Activated CD4-positive, alpha-beta T cell treated with anti-CD3 and anti-CD28 coated beads, Interleukin-2, amount 50 U/mL, for 4 hours (primary cell): Measurements from ENCODE around the gene EPHB3.

Experiments
- DNase-seq, 2 experiments: peaks; one replicate each; pipeline ENCODE4 v3.0.0-alpha.2; 2020

The EPHB3 gene

GRCh38 chr3:184564685-184565385 lies 3.2 kb downstream of the EPHB3 start:
- DNase-seq, result no peak

DNA sequence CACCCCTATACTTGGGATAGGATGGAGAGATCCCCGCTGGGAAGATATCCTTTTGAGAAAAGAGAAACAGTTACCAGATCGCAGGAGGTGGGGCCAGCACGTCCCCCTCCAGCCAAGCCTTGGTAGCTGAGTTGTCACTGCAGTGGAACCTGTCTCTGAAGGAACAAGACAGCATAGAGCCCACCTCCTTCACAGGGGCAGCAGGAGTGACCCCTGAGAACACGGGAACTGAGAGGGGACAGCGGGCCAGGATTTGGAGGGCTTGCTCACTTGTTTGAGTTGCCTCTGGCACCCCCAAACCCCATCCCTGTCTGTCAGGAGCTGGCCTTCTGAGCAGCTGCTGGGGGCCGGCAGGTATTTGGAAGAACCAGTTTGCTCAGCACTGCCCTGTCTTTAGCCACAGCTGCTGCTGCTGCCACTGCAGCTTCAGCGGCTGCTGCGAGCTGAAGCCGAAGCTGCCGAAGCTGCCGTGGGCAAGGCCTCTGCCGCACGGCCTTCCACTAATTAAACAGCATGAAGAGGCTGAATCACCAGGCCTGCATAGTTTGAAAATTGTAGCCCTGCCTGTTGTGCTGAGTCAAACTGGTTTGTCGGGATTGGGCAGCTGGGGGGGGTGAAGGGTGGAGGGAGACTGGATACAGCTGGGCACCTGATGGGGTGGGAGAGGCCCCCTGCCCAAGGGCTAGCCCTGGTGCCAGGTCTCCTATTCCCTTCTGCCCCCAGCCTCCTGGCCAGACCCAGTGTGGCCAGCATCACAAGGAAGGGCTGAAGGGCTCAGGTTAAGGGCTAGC lies 4.0 kb downstream of the EPHB3 start:
- no peak for DNase-seq

DNA sequence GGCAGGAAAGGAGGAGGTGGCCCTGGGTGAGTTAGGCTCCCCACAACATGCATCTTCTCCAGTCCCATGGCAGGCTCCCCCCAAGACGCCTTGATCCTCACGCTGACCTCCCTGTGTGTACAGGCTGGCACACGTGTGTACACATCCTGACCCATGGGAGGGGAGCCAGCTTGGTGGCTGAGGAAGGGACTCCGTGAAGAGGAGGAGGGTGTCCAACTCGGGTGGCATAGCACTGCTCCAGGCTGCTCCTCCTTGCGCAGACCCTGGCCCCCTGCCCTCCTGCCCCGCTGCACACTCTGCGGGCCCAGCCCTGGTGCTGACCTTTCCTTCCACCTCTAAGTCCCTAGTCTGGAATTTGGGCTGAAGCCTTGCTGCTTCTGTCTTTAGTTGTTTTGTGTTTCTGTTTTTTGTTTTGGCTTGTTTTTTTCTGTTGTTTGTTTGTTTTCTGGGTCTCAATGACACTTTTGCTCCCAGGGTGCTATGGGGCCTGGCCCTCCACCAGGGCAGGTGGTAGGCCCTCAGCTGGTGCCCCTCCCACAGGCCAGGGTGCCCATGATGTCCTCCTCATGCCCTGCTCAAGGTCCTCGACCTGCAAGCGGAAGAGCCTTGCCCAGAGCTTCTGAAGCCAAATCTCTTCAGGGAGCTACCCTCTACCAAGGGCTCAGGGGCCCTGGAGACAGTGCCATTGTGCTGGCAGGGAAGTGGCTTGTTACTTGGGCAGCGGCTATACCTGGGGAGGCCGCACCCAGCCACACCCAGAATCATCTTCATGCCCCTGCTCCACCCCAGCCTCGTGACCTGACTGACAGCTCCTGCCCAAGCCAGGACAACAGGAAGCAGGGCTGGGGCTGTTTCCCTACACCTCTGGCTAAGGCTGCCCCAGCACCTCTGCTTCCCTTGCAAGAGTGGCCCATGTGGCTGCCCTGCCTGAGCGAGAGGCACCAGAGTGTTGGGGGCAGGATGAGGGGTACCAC lies 5.1 kb downstream of the EPHB3 start:
- DNase-seq, result no peak

DNA sequence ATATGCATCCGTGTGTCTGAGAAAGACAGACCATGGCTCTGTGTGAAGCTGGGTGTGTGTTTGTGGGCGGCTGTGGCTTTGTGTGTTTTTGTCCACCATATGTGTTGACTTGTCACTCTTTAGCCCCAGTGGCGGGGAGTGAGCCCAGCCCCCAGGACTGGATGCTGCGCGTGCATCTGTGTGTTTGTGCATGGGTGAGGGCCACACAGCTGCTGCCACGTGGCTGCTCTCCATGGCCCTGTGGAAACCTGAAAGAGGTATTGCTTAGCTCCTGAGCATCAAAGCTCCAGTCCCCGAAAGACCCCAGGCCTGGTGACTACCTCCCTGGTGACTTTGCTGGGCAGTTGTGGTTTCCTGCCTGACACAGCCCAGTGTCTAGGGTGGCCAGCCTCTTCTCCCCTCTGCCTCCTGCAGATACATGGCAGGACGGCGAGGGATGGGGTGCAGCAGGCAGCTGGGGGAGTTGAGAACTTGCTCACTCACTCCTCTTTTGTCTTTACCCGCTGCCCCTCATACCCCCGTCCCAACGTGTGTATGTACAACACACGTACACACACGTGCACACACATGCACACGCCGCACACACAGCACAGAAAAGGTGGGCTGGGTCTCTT lies 6.5 kb downstream of the EPHB3 start:
- no peak for DNase-seq

GRCh38 chr3:184568560-184568923 lies 7.0 kb downstream of the EPHB3 start:
- no peak for DNase-seq

DNA sequence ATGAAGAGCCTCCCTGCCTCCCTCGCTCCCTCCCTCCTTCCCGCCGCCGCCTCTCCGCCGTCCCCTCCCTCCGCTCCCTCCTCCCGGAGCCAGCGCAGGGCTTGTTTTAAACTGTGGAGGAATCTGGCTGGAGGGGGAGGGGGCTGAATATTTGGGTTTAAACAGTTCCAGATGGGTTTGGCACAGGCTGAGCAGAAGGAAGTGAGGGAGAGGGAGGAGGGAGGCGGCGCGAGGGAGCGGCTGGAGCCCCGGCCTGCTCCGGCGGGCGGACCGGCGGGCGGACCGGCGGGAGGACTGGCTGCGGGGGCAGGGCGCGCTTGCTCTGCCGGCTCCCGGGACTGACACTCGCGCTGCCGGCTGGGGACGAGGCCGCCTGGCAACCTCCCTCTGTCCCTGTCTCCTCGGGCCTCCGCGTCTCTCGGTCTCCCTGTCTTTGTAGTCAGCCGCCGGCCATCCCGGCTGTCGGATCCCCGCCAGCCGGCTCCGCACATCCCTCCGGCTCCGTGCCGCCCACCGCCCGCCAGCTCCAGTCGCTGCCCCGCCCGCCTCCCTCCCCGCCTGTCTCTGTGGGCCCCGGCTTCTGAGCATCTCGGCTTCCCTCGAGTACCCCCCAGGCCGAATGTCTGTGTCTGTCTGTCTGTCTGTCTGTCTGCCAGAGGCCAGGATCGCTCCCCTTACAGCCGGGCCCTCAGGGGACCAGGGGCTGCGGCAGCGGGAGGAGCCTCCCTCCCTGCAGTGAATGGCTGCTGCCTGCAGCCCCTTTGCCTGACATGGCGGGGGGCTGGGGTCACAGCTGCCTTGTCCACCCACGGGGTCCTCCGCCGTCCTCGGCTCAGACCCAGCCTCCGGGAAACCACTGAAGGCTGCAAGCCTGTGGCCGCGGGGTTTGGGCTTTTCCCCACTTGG lies 7.6 kb downstream of the EPHB3 start:
- DNase-seq, result no peak

- no peak for DNase-seq
Observed at GRCh38 chr3:184570035-184570434, 8.4 kb downstream of the EPHB3 start.

DNA sequence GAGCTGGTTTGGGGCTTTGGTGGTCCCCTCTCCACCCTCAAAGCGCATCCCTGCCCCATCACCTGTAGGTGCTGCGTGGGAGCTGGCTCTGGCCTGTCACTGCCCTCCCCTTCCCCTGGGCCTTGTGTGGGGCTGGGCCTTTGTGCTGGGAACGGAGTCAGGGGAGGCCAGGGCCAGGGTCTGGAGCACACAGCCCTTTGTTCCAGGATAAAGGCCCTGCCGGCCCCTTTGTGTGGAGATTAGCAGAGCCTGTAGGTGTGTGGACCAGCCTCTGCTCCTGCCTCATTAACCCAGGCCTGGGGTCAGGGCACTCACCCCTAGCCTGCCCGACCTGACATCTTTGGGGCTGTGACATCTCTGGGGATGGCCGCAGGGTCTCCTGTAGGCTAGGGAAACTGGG lies 8.9 kb downstream of the EPHB3 start:
- DNase-seq, result no peak

GRCh38 chr3:184571750-184572377 lies 10.3 kb downstream of the EPHB3 start:
- no peak for DNase-seq

DNA sequence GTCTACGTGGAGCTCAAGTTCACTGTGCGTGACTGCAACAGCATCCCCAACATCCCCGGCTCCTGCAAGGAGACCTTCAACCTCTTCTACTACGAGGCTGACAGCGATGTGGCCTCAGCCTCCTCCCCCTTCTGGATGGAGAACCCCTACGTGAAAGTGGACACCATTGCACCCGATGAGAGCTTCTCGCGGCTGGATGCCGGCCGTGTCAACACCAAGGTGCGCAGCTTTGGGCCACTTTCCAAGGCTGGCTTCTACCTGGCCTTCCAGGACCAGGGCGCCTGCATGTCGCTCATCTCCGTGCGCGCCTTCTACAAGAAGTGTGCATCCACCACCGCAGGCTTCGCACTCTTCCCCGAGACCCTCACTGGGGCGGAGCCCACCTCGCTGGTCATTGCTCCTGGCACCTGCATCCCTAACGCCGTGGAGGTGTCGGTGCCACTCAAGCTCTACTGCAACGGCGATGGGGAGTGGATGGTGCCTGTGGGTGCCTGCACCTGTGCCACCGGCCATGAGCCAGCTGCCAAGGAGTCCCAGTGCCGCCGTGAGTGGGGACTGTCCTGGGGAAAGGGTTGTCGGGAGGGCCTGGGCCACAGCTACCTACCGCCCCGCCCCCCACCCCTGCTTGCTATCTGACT lies 11.2 kb downstream of the EPHB3 start:
- no peak for DNase-seq

GRCh38 chr3:184574515-184575417 lies 13.2 kb downstream of the EPHB3 start:
- DNase-seq, result no peak

DNA sequence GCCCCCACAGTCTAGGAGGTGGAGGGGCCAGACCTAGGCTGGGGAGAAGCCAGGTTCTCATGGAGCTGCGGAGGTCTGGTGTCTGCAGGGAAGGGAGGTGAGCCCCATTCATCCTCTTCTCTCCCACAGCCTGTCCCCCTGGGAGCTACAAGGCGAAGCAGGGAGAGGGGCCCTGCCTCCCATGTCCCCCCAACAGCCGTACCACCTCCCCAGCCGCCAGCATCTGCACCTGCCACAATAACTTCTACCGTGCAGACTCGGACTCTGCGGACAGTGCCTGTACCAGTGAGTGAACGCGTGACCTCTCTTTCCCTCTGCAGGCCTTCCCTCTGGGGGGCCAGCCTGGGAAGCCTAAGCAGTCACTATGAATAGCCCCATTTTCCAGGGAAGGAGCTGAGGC lies 14.1 kb downstream of the EPHB3 start:
- DNase-seq, result no peak

DNA sequence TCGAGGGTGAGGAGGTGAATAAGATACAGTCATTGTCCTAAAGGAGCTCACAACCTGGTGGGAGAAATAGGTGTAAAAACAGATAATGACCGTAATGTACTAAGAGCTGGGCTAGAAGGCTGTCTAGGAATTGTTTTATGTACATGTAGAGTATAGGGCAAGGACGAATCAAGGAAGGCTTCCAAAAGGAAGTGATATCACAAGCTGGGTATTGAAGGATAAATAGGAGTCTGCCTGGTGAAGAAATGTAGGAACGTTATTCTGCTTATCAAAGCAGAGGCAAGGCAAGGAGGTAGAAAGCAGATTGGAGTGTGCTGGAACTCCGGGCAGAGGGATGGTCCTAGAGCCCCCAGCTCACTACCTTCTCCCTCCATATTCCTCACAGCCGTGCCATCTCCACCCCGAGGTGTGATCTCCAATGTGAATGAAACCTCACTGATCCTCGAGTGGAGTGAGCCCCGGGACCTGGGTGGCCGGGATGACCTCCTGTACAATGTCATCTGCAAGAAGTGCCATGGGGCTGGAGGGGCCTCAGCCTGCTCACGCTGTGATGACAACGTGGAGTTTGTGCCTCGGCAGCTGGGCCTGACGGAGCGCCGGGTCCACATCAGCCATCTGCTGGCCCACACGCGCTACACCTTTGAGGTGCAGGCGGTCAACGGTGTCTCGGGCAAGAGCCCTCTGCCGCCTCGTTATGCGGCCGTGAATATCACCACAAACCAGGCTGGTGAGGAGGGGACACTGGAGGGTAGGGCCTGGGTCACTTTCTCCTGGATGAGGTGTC lies 15.1 kb downstream of the EPHB3 start:
- DNase-seq, result no peak

DNA sequence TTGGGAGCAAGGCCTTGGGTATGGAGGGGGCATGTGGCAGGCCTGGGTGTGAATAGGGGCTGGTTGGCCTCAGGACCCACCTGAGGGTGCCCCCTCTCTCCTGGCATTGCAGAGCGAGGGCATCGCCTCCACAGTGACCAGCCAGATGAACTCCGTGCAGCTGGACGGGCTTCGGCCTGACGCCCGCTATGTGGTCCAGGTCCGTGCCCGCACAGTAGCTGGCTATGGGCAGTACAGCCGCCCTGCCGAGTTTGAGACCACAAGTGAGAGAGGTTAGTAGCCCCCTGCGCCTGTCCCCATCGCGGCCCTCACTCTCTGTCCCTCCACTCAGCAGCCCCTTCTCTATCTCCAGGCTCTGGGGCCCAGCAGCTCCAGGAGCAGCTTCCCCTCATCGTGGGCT lies 16.0 kb downstream of the EPHB3 start:
- no peak for DNase-seq

- no peak for DNase-seq
Observed at GRCh38 chr3:184578218-184578617, 16.6 kb downstream of the EPHB3 start.

DNA sequence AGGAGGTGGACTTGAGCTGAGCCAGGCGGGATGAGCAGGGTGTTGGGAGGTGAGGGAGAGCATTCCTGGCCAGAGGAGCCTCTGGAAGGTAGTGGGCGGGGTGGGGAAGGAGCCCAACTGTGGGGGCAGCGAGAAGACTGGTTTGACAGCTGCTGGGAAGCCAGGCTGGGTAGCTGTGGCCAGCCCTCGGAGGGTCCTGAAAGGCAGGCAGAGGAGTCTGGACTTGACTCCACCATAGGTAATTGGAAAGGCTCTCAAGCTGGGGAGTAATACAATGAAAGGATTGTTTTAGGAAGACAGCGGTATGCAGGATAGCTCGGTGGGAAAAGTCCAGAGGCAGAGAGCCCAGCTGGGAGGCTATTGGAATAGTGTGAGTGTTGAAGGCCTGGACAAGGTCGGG lies 17.2 kb downstream of the EPHB3 start:
- DNase-seq, result no peak

DNA sequence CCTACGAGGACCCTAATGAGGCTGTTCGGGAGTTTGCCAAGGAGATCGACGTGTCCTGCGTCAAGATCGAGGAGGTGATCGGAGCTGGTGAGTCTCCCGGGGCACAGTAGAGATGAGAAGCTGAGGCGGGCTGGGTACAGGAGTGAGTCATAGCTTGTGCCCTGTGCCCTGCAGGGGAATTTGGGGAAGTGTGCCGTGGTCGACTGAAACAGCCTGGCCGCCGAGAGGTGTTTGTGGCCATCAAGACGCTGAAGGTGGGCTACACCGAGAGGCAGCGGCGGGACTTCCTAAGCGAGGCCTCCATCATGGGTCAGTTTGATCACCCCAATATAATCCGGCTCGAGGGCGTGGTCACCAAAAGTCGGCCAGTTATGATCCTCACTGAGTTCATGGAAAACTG lies 17.9 kb downstream of the EPHB3 start:
- no peak for DNase-seq

- DNase-seq, result no peak
Observed at GRCh38 chr3:184580376-184580775, 18.8 kb downstream of the EPHB3 start.

- no peak for DNase-seq
Observed at GRCh38 chr3:184581331-184581855, 19.8 kb downstream of the EPHB3 start.
